Measurements from ENCODE around the gene KANSL1. TPM values are rescaled to one million over a fixed set of nuclear protein-coding genes. Genes with fewer than 3 reads are reported as not detected.

Gene KANSL1
- total RNA-seq, 1 experiment from 2014 or later: 72.7 TPM

DNA sequence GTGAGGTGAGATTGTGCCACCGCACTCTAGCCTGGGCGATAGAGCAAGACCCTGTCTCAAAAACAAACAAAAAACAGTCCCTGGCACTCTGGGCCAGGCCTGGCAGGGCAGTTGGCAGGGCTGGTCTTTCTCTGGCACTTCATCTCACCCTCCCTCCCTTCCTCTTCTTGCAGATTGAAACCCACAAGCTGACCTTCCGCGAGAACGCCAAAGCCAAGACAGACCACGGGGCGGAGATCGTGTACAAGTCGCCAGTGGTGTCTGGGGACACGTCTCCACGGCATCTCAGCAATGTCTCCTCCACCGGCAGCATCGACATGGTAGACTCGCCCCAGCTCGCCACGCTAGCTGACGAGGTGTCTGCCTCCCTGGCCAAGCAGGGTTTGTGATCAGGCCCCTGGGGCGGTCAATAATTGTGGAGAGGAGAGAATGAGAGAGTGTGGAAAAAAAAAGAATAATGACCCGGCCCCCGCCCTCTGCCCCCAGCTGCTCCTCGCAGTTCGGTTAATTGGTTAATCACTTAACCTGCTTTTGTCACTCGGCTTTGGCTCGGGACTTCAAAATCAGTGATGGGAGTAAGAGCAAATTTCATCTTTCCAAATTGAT, 169.3 kb downstream of the KANSL1 start:
- Mint-ChIP-seq H3K9me3 (no peaks in the 10 kb centered on the region), H3K36me3 (peaks cover 3% of the 10 kb centered on the region; the same call in 1 of the 2 replicates), H3K27me3 (ENCODE audit: low read depth) (no peaks in the 10 kb centered on the region), H3K4me3 (no peak overlapping the region), H3K4me1 (peaks cover 21% of the 10 kb centered on the region), H3K27ac (no peak overlapping the region)
- ChIA-PET CTCF (interaction anchor here (1.1 kb wide), 1 partner anchor 169 kb away, joined by 3 read pairs; the partner anchor contains the start of gene KANSL1), POLR2A (no interaction called here)
- DNase-seq (ENCODE audit: low spot score) (no peak), ATAC-seq (no peak)
- TF ChIP-seq, protein P1, sequence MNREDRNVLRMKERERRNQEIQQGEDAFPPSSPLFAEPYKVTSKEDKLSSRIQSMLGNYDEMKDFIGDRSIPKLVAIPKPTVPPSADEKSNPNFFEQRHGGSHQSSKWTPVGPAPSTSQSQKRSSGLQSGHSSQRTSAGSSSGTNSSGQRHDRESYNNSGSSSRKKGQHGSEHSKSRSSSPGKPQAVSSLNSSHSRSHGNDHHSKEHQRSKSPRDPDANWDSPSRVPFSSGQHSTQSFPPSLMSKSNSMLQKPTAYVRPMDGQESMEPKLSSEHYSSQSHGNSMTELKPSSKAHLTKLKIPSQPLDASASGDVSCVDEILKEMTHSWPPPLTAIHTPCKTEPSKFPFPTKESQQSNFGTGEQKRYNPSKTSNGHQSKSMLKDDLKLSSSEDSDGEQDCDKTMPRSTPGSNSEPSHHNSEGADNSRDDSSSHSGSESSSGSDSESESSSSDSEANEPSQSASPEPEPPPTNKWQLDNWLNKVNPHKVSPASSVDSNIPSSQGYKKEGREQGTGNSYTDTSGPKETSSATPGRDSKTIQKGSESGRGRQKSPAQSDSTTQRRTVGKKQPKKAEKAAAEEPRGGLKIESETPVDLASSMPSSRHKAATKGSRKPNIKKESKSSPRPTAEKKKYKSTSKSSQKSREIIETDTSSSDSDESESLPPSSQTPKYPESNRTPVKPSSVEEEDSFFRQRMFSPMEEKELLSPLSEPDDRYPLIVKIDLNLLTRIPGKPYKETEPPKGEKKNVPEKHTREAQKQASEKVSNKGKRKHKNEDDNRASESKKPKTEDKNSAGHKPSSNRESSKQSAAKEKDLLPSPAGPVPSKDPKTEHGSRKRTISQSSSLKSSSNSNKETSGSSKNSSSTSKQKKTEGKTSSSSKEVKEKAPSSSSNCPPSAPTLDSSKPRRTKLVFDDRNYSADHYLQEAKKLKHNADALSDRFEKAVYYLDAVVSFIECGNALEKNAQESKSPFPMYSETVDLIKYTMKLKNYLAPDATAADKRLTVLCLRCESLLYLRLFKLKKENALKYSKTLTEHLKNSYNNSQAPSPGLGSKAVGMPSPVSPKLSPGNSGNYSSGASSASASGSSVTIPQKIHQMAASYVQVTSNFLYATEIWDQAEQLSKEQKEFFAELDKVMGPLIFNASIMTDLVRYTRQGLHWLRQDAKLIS (CRISPR knock-in tag; IDR thresholded peaks at IDR 0.05; ENCODE audit: borderline replicate concordance): no peak
- TF ChIP-seq, protein P2, sequence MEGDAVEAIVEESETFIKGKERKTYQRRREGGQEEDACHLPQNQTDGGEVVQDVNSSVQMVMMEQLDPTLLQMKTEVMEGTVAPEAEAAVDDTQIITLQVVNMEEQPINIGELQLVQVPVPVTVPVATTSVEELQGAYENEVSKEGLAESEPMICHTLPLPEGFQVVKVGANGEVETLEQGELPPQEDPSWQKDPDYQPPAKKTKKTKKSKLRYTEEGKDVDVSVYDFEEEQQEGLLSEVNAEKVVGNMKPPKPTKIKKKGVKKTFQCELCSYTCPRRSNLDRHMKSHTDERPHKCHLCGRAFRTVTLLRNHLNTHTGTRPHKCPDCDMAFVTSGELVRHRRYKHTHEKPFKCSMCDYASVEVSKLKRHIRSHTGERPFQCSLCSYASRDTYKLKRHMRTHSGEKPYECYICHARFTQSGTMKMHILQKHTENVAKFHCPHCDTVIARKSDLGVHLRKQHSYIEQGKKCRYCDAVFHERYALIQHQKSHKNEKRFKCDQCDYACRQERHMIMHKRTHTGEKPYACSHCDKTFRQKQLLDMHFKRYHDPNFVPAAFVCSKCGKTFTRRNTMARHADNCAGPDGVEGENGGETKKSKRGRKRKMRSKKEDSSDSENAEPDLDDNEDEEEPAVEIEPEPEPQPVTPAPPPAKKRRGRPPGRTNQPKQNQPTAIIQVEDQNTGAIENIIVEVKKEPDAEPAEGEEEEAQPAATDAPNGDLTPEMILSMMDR (IDR thresholded peaks at IDR 0.05): no peak
- TF ChIP-seq NR1H2 (CRISPR knock-in tag; IDR thresholded peaks at IDR 0.05) (no peak), SMAD4 (CRISPR knock-in tag; IDR thresholded peaks at IDR 0.05) (no peak), USF2 (CRISPR knock-in tag; IDR thresholded peaks at IDR 0.05) (no peak), KAT7 (CRISPR knock-in tag; IDR thresholded peaks at IDR 0.05; ENCODE audit: borderline replicate concordance) (no peak), JUN (CRISPR knock-in tag; IDR thresholded peaks at IDR 0.05) (no peak), RORB (CRISPR knock-in tag; IDR thresholded peaks at IDR 0.05) (no peak), USF1 (CRISPR knock-in tag; IDR thresholded peaks at IDR 0.05) (no peak), GRHL2 (CRISPR knock-in tag; IDR thresholded peaks at IDR 0.05; ENCODE audit: insufficient replicate concordance, severe bottlenecking) (no peak), FOXK1 (CRISPR knock-in tag; IDR thresholded peaks at IDR 0.05) (no peak), MAX (CRISPR knock-in tag; IDR thresholded peaks at IDR 0.05) (no peak), PRDM15 (CRISPR knock-in tag; IDR thresholded peaks at IDR 0.05) (no peak), ZNF121 (CRISPR knock-in tag; IDR thresholded peaks at IDR 0.05) (no peak)
- TF ChIP-seq, protein P3, sequence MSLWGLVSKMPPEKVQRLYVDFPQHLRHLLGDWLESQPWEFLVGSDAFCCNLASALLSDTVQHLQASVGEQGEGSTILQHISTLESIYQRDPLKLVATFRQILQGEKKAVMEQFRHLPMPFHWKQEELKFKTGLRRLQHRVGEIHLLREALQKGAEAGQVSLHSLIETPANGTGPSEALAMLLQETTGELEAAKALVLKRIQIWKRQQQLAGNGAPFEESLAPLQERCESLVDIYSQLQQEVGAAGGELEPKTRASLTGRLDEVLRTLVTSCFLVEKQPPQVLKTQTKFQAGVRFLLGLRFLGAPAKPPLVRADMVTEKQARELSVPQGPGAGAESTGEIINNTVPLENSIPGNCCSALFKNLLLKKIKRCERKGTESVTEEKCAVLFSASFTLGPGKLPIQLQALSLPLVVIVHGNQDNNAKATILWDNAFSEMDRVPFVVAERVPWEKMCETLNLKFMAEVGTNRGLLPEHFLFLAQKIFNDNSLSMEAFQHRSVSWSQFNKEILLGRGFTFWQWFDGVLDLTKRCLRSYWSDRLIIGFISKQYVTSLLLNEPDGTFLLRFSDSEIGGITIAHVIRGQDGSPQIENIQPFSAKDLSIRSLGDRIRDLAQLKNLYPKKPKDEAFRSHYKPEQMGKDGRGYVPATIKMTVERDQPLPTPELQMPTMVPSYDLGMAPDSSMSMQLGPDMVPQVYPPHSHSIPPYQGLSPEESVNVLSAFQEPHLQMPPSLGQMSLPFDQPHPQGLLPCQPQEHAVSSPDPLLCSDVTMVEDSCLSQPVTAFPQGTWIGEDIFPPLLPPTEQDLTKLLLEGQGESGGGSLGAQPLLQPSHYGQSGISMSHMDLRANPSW (CRISPR knock-in tag; conservative IDR thresholded peaks at IDR 0.05; ENCODE audit: low read depth): no peak
- TF ChIP-seq, protein P4, sequence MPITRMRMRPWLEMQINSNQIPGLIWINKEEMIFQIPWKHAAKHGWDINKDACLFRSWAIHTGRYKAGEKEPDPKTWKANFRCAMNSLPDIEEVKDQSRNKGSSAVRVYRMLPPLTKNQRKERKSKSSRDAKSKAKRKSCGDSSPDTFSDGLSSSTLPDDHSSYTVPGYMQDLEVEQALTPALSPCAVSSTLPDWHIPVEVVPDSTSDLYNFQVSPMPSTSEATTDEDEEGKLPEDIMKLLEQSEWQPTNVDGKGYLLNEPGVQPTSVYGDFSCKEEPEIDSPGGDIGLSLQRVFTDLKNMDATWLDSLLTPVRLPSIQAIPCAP (CRISPR knock-in tag; IDR thresholded peaks at IDR 0.05): no peak
- TF ChIP-seq, protein P5, sequence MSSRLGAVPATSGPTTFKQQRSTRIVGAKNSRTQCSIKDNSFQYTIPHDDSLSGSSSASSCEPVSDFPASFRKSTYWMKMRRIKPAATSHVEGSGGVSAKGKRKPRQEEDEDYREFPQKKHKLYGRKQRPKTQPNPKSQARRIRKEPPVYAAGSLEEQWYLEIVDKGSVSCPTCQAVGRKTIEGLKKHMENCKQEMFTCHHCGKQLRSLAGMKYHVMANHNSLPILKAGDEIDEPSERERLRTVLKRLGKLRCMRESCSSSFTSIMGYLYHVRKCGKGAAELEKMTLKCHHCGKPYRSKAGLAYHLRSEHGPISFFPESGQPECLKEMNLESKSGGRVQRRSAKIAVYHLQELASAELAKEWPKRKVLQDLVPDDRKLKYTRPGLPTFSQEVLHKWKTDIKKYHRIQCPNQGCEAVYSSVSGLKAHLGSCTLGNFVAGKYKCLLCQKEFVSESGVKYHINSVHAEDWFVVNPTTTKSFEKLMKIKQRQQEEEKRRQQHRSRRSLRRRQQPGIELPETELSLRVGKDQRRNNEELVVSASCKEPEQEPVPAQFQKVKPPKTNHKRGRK (CRISPR knock-in tag; IDR thresholded peaks at IDR 0.05; ENCODE audit: borderline replicate concordance): no peak
- TF ChIP-seq, protein P6, sequence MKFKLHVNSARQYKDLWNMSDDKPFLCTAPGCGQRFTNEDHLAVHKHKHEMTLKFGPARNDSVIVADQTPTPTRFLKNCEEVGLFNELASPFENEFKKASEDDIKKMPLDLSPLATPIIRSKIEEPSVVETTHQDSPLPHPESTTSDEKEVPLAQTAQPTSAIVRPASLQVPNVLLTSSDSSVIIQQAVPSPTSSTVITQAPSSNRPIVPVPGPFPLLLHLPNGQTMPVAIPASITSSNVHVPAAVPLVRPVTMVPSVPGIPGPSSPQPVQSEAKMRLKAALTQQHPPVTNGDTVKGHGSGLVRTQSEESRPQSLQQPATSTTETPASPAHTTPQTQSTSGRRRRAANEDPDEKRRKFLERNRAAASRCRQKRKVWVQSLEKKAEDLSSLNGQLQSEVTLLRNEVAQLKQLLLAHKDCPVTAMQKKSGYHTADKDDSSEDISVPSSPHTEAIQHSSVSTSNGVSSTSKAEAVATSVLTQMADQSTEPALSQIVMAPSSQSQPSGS (CRISPR knock-in tag; IDR thresholded peaks at IDR 0.05; ENCODE audit: borderline replicate concordance, low read depth): no peak

Measured in WTC11 (cell line).